ENCODE data around the gene PHACTR1.
"Not testable (repeated sequence)": the region's sequence is repeated elsewhere in the genome, so short reads cannot be mapped to it uniquely, and the experiment has no call there.

PHACTR1 gene

GRCh38 chr6:13124131-13124530, 407.6 kb downstream of the PHACTR1 start:
- no peak for DNase-seq (ENCODE audit: extremely low read depth, low read depth)
- no peak for TF ChIP-seq CTCF (IDR thresholded peaks at IDR 0.05; ENCODE audit: low read depth, low read length)

- TF ChIP-seq CTCF (IDR thresholded peaks at IDR 0.05; ENCODE audit: low read depth, low read length) = no peak
- no peak for DNase-seq (ENCODE audit: extremely low read depth, low read depth)
Observed at GRCh38 chr6:13125841-13126240, 409.3 kb downstream of the PHACTR1 start.

- no peak for DNase-seq (ENCODE audit: extremely low read depth, low read depth)
- TF ChIP-seq CTCF (IDR thresholded peaks at IDR 0.05; ENCODE audit: low read depth, low read length) = no peak
Observed at GRCh38 chr6:13131935-13132661, 415.5 kb downstream of the PHACTR1 start.

- not testable (repeated sequence) for DNase-seq (ENCODE audit: extremely low read depth, low read depth)
Observed at GRCh38 chr6:13133894-13134293, 417.3 kb downstream of the PHACTR1 start.

- no peak for TF ChIP-seq CTCF (IDR thresholded peaks at IDR 0.05; ENCODE audit: low read depth, low read length)
- no peak for DNase-seq (ENCODE audit: extremely low read depth, low read depth)
Observed at GRCh38 chr6:13135152-13135551, 418.6 kb downstream of the PHACTR1 start.

- no peak for DNase-seq (ENCODE audit: extremely low read depth, low read depth)
- no peak for TF ChIP-seq CTCF (IDR thresholded peaks at IDR 0.05; ENCODE audit: low read depth, low read length)
Observed at GRCh38 chr6:13139119-13139518, 422.6 kb downstream of the PHACTR1 start.

GRCh38 chr6:13140980-13141379, 424.4 kb downstream of the PHACTR1 start:
- DNase-seq (ENCODE audit: extremely low read depth, low read depth) = no peak
- no peak for TF ChIP-seq CTCF (IDR thresholded peaks at IDR 0.05; ENCODE audit: low read depth, low read length)

- no peak for TF ChIP-seq CTCF (IDR thresholded peaks at IDR 0.05; ENCODE audit: low read depth, low read length)
- no peak for DNase-seq (ENCODE audit: extremely low read depth, low read depth)
Observed at GRCh38 chr6:13141387-13141786, 424.8 kb downstream of the PHACTR1 start.
